Measurements from ENCODE around the gene FAM131B.

GRCh38 chr7:143374561-143374960 is 12.0 kb upstream of the FAM131B start:
- TF ChIP-seq CTCF (IDR thresholded peaks at IDR 0.05) (no peak), POLR2A (IDR thresholded peaks at IDR 0.05) (no peak)

All from uterus (tissue), 2 donors.